GM21515 (cell line): ENCODE results near the gene OSBPL10.
A peak's percentile ranks its signal among the peaks of the same experiment; 100 is the strongest.
"Not testable (repeated sequence)": the region's sequence is repeated elsewhere in the genome, so short reads cannot be mapped to it uniquely, and the experiment has no call there.

Source experiments
- ATAC-seq: cut with Tn5 transposase; IDR thresholded peaks from one replicate; pipeline ENCODE4 v1.9.1; 2021; ENCODE audit not compliant: unreplicated experiment

Gene OSBPL10

DNA sequence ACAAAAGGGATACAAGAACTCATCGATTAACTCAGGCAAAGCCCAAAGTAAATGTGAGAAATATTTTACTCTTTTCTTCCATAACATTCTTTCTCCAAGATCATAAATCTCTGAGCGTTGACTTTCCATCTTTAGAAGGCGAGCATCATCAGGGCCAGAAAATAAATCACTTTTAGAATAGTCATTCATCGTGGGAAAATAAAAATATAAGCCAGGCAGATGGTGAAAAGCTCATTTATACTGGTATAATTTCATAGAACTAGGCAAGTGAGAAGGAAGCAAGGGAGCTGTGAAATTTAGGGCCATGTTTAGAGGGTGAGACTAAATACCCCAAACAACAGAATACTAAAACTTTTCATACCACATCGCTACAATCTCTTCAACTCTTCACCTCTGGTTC lies 257.4 kb downstream of the OSBPL10 start:
- no peak for ATAC-seq

GRCh38 chr3:31721676-31722075 lies 259.4 kb downstream of the OSBPL10 start:
- no peak for ATAC-seq

- ATAC-seq, result no peak
Observed at GRCh38 chr3:31714495-31715280, 266.4 kb downstream of the OSBPL10 start.

DNA sequence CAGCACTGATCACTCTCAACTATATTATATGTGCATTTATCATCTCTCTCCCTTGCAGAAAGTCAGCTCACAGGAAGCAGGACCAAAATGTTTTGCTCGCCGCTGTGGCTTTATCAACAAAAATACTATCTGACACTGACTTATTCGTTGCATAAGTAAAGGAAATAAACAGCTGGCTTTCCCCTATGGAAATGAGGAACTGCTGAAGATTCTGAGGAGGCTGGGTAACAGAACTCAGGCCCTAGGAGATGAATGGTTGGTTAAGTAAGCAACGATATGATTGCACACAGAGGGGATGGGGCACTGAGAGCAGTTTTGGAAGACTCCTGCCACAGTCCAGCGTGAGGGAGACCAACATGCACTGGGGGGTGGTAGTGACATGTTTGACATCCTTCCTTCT lies 267.2 kb downstream of the OSBPL10 start:
- ATAC-seq, result no peak

DNA sequence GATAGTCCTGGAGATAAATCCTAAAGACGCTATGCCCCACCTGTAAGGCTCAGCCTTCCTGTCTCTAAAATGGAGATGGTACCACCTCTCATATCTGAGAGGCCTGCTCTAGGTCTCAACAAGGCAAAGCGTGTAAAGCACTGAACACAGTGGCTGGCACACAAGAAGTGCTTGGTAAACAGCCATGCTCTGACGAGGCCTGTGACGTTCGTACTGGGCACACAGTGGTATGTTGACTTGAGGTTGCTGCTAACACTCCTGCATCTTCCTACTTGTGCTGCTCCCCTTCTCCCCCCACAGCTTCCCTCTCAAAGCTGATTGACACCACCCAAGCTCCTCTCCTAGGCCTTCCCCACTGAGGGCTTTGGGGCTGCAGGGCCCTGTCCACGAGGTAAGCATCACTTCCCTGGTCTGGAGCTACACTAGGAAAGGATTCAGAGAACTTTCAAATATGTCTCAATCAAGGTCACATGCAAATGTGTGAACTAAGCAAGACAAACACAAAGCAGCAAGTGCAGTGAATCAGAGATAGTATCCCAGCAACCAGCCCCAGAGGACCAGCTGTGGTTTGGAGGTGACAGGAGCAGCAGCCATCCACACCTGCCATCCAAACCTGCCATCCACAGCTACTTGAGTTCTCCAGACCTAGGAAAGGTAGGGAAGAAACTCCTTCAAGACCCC lies 270.8 kb downstream of the OSBPL10 start:
- no peak for ATAC-seq

DNA sequence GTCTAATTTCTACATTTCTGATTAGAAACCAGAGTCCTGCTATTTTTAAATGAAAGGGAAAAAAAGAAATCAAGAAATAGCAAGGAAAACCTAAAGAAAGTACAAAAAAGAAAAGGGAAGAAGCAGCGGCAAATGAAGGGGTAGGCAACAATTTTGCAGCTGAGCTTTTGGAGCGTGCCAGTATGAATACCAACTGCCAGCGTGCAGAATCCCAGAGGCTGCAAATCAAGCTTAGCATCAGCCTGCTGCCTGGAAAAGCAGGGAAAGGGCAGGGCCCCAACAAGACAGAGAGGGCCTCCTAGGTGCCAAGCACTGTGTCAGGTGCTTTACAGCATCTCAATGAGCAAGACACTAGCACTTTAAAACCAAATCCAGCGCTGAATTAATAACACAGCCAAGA lies 271.5 kb downstream of the OSBPL10 start:
- no peak for ATAC-seq

- no peak for ATAC-seq
Observed at GRCh38 chr3:31709005-31709404, 272.1 kb downstream of the OSBPL10 start.

- no peak for ATAC-seq
Observed at GRCh38 chr3:31707286-31707685, 273.8 kb downstream of the OSBPL10 start.

- ATAC-seq, result no peak
Observed at GRCh38 chr3:31705736-31706135, 275.3 kb downstream of the OSBPL10 start.

GRCh38 chr3:31704591-31705179 lies 276.4 kb downstream of the OSBPL10 start:
- ATAC-seq, result no peak

DNA sequence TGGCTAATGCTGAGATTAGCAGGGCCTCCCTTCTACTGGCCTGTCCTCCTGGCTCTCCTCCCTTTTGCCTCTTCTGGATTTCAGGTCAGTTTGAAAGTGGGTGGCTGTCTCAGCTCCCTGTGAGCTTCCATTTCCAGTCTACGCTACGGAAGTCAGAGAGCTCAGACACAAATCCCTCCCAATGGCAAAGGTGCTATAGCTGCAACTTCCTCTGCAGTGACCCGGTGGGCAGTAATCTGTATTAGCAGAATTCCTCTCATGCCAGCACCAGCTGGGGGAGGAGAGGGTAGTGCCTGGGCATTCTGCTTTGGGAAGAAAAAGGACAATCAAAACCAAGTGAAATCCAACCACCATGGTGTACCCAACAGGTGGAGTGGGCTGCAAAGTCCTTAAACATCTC lies 276.9 kb downstream of the OSBPL10 start:
- no peak for ATAC-seq

GRCh38 chr3:31701286-31701685 lies 279.8 kb downstream of the OSBPL10 start:
- ATAC-seq, result no peak

DNA sequence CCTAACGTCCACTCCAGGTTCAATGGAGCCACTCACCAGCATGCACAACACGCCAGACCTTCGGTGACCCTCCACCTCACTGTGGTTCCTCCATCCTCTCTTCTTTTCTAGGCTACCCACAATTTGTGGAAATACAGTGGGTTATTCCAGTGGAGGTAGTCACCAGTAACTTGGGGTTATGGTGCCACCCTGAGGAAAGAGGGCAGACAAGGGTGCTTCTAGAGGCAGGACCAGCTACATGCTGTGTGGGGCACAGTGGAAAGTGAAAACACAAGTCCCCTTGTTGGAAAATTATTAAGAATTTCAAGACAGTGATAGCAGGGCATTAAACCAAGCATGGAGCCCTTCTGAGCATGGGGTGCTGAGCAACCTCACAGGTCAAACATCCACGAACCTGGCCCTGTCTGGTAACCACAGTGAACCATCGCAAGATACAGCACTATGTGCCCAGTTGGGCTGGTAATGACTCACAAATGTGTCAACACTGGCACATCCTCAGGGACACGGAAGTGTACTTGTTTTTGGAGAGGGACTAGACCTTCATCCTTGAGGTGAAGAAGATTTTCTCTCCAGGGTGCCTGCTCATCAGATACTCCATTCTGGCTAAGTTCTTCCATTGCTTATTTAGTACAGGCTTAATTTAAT lies 281.6 kb downstream of the OSBPL10 start:
- ATAC-seq, result no peak

DNA sequence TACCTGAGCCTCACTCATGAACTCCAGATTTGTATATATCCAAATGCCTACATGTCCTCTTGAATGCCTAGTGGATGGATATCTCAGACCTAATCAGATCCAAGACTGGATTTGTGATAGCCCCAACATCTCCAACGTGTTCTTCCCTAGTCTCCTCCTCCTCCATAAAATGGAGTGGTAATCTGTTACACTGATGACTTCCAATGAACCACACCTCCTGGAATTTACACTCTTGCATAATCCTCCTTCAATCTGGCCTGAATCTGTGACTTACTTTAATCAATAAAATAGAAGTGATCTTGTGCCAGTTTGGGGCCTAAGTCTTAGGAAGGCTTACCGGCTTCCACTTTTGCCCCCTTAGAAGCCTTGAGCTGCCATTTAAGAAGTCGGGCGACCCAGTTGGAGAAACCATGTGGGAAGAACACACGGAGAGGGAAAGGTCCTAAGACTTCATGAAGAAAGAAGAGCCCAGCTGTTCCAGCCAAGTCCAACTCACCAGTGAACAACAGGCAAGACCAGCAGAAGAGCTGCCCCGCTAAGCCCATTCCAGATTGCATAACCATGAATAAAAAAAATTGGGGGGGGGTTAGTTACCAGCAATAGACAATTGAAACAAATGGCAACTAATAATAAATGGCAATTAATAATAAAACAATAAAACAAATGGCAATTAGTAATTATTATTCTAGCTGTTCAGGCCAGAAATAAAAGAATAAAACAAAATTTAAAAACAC lies 284.1 kb downstream of the OSBPL10 start:
- no peak for ATAC-seq

DNA sequence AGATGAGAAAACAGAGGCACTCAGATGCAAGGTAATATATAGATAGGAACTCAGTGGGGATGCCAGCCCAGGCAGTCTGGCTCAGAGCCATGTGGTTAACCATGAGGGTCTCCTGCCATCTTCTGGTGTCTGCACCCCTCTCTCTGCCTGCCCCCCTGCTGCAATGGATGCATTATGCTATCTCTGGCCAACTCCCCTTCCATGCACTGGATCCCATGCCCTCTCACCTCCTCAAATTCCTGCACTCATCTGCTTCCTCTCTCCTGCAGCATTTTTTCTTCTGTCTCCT lies 285.1 kb downstream of the OSBPL10 start:
- no peak for ATAC-seq

- ATAC-seq, result peak; percentile 62
Observed at GRCh38 chr3:31695280-31696008, 285.6 kb downstream of the OSBPL10 start.

- ATAC-seq, result no peak
Observed at GRCh38 chr3:31693346-31693745, 287.7 kb downstream of the OSBPL10 start.

GRCh38 chr3:31692751-31693150 lies 288.3 kb downstream of the OSBPL10 start:
- no peak for ATAC-seq

GRCh38 chr3:31690771-31691170 lies 290.3 kb downstream of the OSBPL10 start:
- ATAC-seq, result no peak

GRCh38 chr3:31689523-31689922 lies 291.5 kb downstream of the OSBPL10 start:
- ATAC-seq, result not testable (repeated sequence)

DNA sequence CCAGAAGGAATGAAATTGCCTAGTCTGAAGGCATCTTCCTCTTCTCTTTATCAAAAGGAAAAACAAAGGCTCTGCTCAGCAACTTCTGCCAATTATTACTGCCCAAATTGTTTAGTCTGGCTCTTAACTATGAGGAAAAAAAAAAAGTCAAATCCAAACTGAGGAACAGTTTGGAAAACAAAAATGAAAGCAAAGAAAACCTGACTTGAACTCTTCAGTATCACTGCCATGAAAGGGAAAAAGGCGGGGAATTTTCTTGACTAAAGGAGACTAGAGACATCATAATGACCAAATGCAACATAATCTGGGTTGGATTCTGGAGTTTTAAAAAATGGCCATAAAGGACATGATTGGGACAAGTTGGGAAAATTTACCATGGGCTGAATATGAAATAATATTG lies 292.1 kb downstream of the OSBPL10 start:
- no peak for ATAC-seq
